Keratinocyte (primary cell): ENCODE data around the gene KRTAP21-3. TPM values are rescaled to one million over a fixed set of nuclear protein-coding genes. Genes with fewer than 3 reads are reported as not detected.

Experiments
- DNase-seq: peaks from one replicate; pipeline ENCODE4 v3.0.0-alpha.2; 2011; ENCODE audit warnings: low read depth, missing footprints, low spot score
- FAIRE-seq: peaks from 2 replicates; lab custom pipeline; 2011; peaks lifted over from hg19 to GRCh38; lab: Jason Lieb, UNC
- H2AFZ ChIP-seq: 2 replicates; pipeline ENCODE4 v1.6.0; 2012; ENCODE audit warnings: low read length, control low read depth, inconsistent platforms; ENCODE audit not compliant: control insufficient read depth
- H3K27ac ChIP-seq: 2 replicates; pipeline ENCODE4 v1.5.1; 2011; ENCODE audit warnings: low read length; ENCODE audit not compliant: control insufficient read depth, insufficient read depth
- H3K27me3 ChIP-seq: 3 replicates; pipeline ENCODE4 v1.6.0; 2011; ENCODE audit warnings: low read length; ENCODE audit not compliant: control insufficient read depth, insufficient read depth; ENCODE audit errors: extremely low read depth
- H3K36me3 ChIP-seq, 2 experiments: 2 replicates in 1 of 2; 3 replicates in 1 of 2; pipeline ENCODE4 v1.5.1; 2011; ENCODE audit warnings: low read length in 2 of 2, mild to moderate bottlenecking in 1 of 2; ENCODE audit not compliant: control insufficient read depth in 2 of 2, insufficient read depth in 2 of 2; ENCODE audit errors: extremely low read depth in 1 of 2
- H3K4me1 ChIP-seq: 3 replicates; pipeline ENCODE4 v1.5.1; 2011; ENCODE audit warnings: low read length; ENCODE audit not compliant: control insufficient read depth, insufficient read depth; ENCODE audit errors: extremely low read depth
- H3K4me2 ChIP-seq: 3 replicates; pipeline ENCODE4 v1.6.0; 2011; ENCODE audit warnings: low read depth, low read length; ENCODE audit not compliant: control insufficient read depth, insufficient read depth; ENCODE audit errors: extremely low read depth
- H3K4me3 ChIP-seq, 3 experiments: fragments of 200-600 bp in 1 of 3; sonication (generic) in 1 of 3; 2 replicates in 2 of 3; 3 replicates in 1 of 3; pipeline ENCODE4 v1.5.1; 2011 to 2016; ENCODE audit warnings: low read length in 3 of 3, mild to moderate bottlenecking in 3 of 3, control low read depth in 2 of 3, inconsistent platforms in 1 of 3, low read depth in 1 of 3, mixed read lengths in 1 of 3, mixed run types in 1 of 3, moderate library complexity in 1 of 3; ENCODE audit not compliant: control insufficient read depth in 2 of 3, insufficient read depth in 2 of 3; ENCODE audit errors: extremely low read depth in 1 of 3
- H3K79me2 ChIP-seq: 2 replicates; pipeline ENCODE4 v1.6.0; 2012; ENCODE audit warnings: low read length; ENCODE audit not compliant: control insufficient read depth, insufficient read depth
- H3K9ac ChIP-seq: 3 replicates; pipeline ENCODE4 v1.6.0; 2011; ENCODE audit warnings: low read length; ENCODE audit not compliant: control insufficient read depth, insufficient read depth; ENCODE audit errors: extremely low read depth
- H3K9me1 ChIP-seq: 3 replicates; pipeline ENCODE4 v1.6.0; 2011; ENCODE audit warnings: low read length; ENCODE audit not compliant: control insufficient read depth, insufficient read depth; ENCODE audit errors: extremely low read depth
- H3K9me3 ChIP-seq: 2 replicates; pipeline ENCODE4 v1.5.1; 2012; ENCODE audit warnings: low read depth, low read length; ENCODE audit not compliant: control insufficient read depth
- H4K20me1 ChIP-seq: 3 replicates; pipeline ENCODE4 v1.6.0; 2011; ENCODE audit warnings: low read length; ENCODE audit not compliant: control insufficient read depth, insufficient read depth; ENCODE audit errors: extremely low read depth
- CTCF ChIP-seq, 3 experiments: IDR thresholded peaks in 1 of 3; conservative IDR thresholded peaks in 1 of 3; optimal IDR thresholded peaks in 1 of 3; 2 replicates in 2 of 3; 3 replicates in 1 of 3; pipeline versions ENCODE3 to v1.5.1; 2011; ENCODE audit warnings: low read length in 3 of 3, mild to moderate bottlenecking in 3 of 3, moderate library complexity in 2 of 3, control low read depth in 1 of 3, inconsistent platforms in 1 of 3; ENCODE audit not compliant: insufficient read depth in 2 of 3; ENCODE audit errors: extremely low read depth in 1 of 3
- EZH2 ChIP-seq: IDR thresholded peaks from one replicate; pipeline ENCODE4 v1.6.1; 2012; ENCODE audit warnings: inconsistent platforms, mild to moderate bottlenecking, low read length, moderate library complexity
- dilution Hi-C: fragments of 300-500 bp; cut with MboI; formaldehyde crosslinking; loops from one replicate; pipeline ENCODE4 v1.7.0; 2020; ENCODE audit warnings: low sequenced_read_pairs; ENCODE audit not compliant: extremely low pct_ligation_motif_present
- polyA plus RNA-seq, 5 experiments: library from polyadenylated mRNA; depleted of rRNA in 3 of 5; stranded (reverse) in 3 of 5; stranded (forward) in 1 of 5; unstranded in 1 of 5; fragments of >200 nt; gene quantifications; 1 replicate in 1 of 5; 2 replicates in 3 of 5; 3 replicates in 1 of 5; pipeline versions ENCODE4 v1.2.1 to v1.2.3, GENCODE V29; 2011 to 2012; ENCODE audit warnings: missing spikeins in 2 of 5, low read depth in 1 of 5, low replicate concordance in 1 of 5

The KRTAP21-3 gene
- polyA plus RNA-seq, 1 donor (not counting 4 experiments of a cell fraction or from before 2014, with no cell fraction given) = not detected

GRCh38 chr21:30689822-30690221, 28.8 kb downstream of the KRTAP21-3 start:
- H3K27ac ChIP-seq = no peak overlapping the region
- H3K4me2 ChIP-seq = no peak overlapping the region
- H3K27me3 ChIP-seq = no peaks in the 10 kb centered on the region
- TF ChIP-seq CTCF (optimal IDR thresholded peaks at IDR 0.05 in 1 of 3, IDR thresholded peaks at IDR 0.05 in 1 of 3, conservative IDR thresholded peaks at IDR 0.05 in 1 of 3; ENCODE audit: extremely low read depth in 1 of 3, insufficient read depth in 2 of 3, low read length in 3 of 3) = no peak
- TF ChIP-seq EZH2 = no peak
- dilution Hi-C loops = no loop called here
- H3K4me1 ChIP-seq = no peaks in the 10 kb centered on the region
- H3K36me3 ChIP-seq = no peaks in the 10 kb centered on the region
- H3K9ac ChIP-seq = no peak overlapping the region
- DNase-seq (no peak), FAIRE-seq (no peak)
- H2AFZ ChIP-seq = no peak overlapping the region
- H3K9me1 ChIP-seq = no peaks in the 10 kb centered on the region
- H3K4me3 ChIP-seq = no peak overlapping the region
- H3K79me2 ChIP-seq = no peaks in the 10 kb centered on the region
- no peaks in the 10 kb centered on the region for H4K20me1 ChIP-seq
- no peaks in the 10 kb centered on the region for H3K9me3 ChIP-seq

- Histone ChIP-seq H3K4me1 (no peaks in the 10 kb centered on the region), H3K79me2 (no peaks in the 10 kb centered on the region), H3K27me3 (no peaks in the 10 kb centered on the region), H3K4me3 (no peak overlapping the region), H3K27ac (no peak overlapping the region), H3K36me3 (no peaks in the 10 kb centered on the region), H3K9ac (no peak overlapping the region), H4K20me1 (no peaks in the 10 kb centered on the region), H3K9me1 (no peaks in the 10 kb centered on the region), H2AFZ (no peak overlapping the region), H3K9me3 (no peaks in the 10 kb centered on the region), H3K4me2 (no peak overlapping the region)
- DNase-seq = no peak
- TF ChIP-seq EZH2 (no peak), CTCF (optimal IDR thresholded peaks at IDR 0.05 in 1 of 3, IDR thresholded peaks at IDR 0.05 in 1 of 3, conservative IDR thresholded peaks at IDR 0.05 in 1 of 3; ENCODE audit: extremely low read depth in 1 of 3, insufficient read depth in 2 of 3, low read length in 3 of 3) (no peak)
- FAIRE-seq = no peak
- dilution Hi-C loops = no loop called here
Measured at GRCh38 chr21:30684506-30684905, 34.1 kb downstream of the KRTAP21-3 start.
